H1 (cell line): ENCODE measurements around the gene SEPTIN2. TPM values are rescaled to one million over a fixed set of nuclear protein-coding genes. Genes with fewer than 3 reads are reported as not detected.

ENCODE experiments used
- CTCF ChIA-PET: fragments of 300-600 bp; sonication (Branson Sonifier 250); formaldehyde crosslinking; loops from one replicate; lab custom pipeline; 2021; ENCODE audit not compliant: partially characterized antibody; lab: Charles Lee
- POLR2A ChIA-PET: fragments of 300-600 bp; sonication (Branson Sonifier 250); formaldehyde crosslinking; loops from one replicate; lab custom pipeline; 2021; ENCODE audit warnings: inconsistent platforms; ENCODE audit not compliant: partially characterized antibody; lab: Charles Lee
- DNase-seq, 2 experiments: peaks; one replicate each; pipeline versions ENCODE4 v3.0.0 to v3.0.0-alpha.2; 2010 to 2022; ENCODE audit warnings: low spot score in 2 of 2, low read depth in 1 of 2, mixed read lengths in 1 of 2
- FAIRE-seq: peaks from 2 replicates; lab custom pipeline; 2011; peaks lifted over from hg19 to GRCh38; lab: Jason Lieb, UNC
- H2AFZ ChIP-seq: 2 replicates; pipeline ENCODE4 v1.8.1; 2012; ENCODE audit warnings: low read length, inconsistent platforms
- H2AK5ac ChIP-seq: 2 replicates; pipeline ENCODE4 v1.6.1; 2013; ENCODE audit warnings: low read depth, low read length
- H2BK120ac ChIP-seq: replicated peaks from 2 replicates; pipeline ENCODE3; 2013; ENCODE audit warnings: low read depth, low read length, inconsistent platforms
- H2BK12ac ChIP-seq: 2 replicates; pipeline ENCODE4 v1.6.1; 2013; ENCODE audit warnings: low read depth, low read length
- H2BK15ac ChIP-seq: 2 replicates; pipeline ENCODE4 v1.6.1; 2013; ENCODE audit warnings: low read length
- H2BK20ac ChIP-seq: 2 replicates; pipeline ENCODE4 v1.6.1; 2013; ENCODE audit warnings: low read length
- H2BK5ac ChIP-seq: 2 replicates; pipeline ENCODE4 v1.6.1; 2013; ENCODE audit warnings: low read depth, low read length
- H3K14ac ChIP-seq: 2 replicates; pipeline ENCODE4 v1.6.1; 2013; ENCODE audit warnings: inconsistent platforms; ENCODE audit not compliant: insufficient read length
- H3K18ac ChIP-seq: 2 replicates; pipeline ENCODE4 v1.6.1; 2013; ENCODE audit warnings: low read length; ENCODE audit errors: extremely low read depth
- H3K23ac ChIP-seq: 2 replicates; pipeline ENCODE4 v1.6.1; 2013; ENCODE audit warnings: inconsistent platforms; ENCODE audit not compliant: insufficient read length
- H3K23me2 ChIP-seq: 2 replicates; pipeline ENCODE4 v1.6.1; 2013; ENCODE audit warnings: low read depth, low read length
- H3K27ac ChIP-seq: 2 replicates; pipeline ENCODE4 v1.6.1; 2011; ENCODE audit warnings: low read depth, low read length, inconsistent platforms
- H3K27me3 ChIP-seq, 4 experiments: replicated peaks in 1 of 4; 1 replicate in 1 of 4; 2 replicates in 3 of 4; pipeline versions ENCODE4 v1.6.1 to v1.8.1; 2011 to 2013; ENCODE audit warnings: low read length in 3 of 4, mild to moderate bottlenecking in 3 of 4, inconsistent platforms in 2 of 4, mixed read lengths in 2 of 4, moderate library complexity in 1 of 4; ENCODE audit not compliant: control insufficient read depth in 3 of 4, insufficient read depth in 3 of 4; ENCODE audit errors: extremely low read depth in 1 of 4
- H3K36me3 ChIP-seq, 4 experiments: 2 replicates each; pipeline versions ENCODE4 v1.6.1 to v1.8.1; 2011 to 2013; ENCODE audit warnings: mild to moderate bottlenecking in 4 of 4, low read length in 3 of 4, moderate library complexity in 2 of 4, control low read depth in 1 of 4, inconsistent platforms in 1 of 4; ENCODE audit not compliant: insufficient read depth in 4 of 4, control insufficient read depth in 2 of 4
- H3K4ac ChIP-seq: replicated peaks from 2 replicates; pipeline ENCODE3; 2013; ENCODE audit warnings: low read length, low read depth, mixed read lengths, inconsistent platforms; ENCODE audit not compliant: insufficient read length
- H3K4me1 ChIP-seq, 4 experiments: replicated peaks in 1 of 4; 1 replicate in 1 of 4; 2 replicates in 3 of 4; pipeline versions ENCODE4 v1.6.1 to v1.8.1; 2011 to 2013; ENCODE audit warnings: low read length in 3 of 4, inconsistent platforms in 2 of 4, mixed read lengths in 1 of 4; ENCODE audit not compliant: insufficient read depth in 4 of 4, control insufficient read depth in 3 of 4
- H3K4me2 ChIP-seq, 2 experiments: 2 replicates each; pipeline versions ENCODE4 v1.6.1 to v1.8.1; 2011 to 2013; ENCODE audit warnings: low read depth in 2 of 2, low read length in 2 of 2, control low read depth in 1 of 2, inconsistent platforms in 1 of 2, mild to moderate bottlenecking in 1 of 2; ENCODE audit not compliant: insufficient read depth in 1 of 2
- H3K4me3 ChIP-seq, 4 experiments: fragments of 200-600, 300-600 bp in 1 of 4; sonication (generic), shearing (Covaris generic), sonication (Bioruptor Twin) in 1 of 4; 2 replicates each; pipeline versions ENCODE4 v1.5.1 to v1.8.1; 2011 to 2016; ENCODE audit warnings: low read length in 4 of 4, low read depth in 3 of 4, control low read depth in 2 of 4, inconsistent platforms in 2 of 4, mild to moderate bottlenecking in 2 of 4, mixed read lengths in 1 of 4, moderate library complexity in 1 of 4; ENCODE audit not compliant: insufficient read depth in 2 of 4; ENCODE audit errors: extremely low read depth in 1 of 4
- H3K56ac ChIP-seq: replicated peaks from 2 replicates; pipeline ENCODE3; 2013; ENCODE audit warnings: low read depth, mild to moderate bottlenecking, mixed read lengths, low read length, inconsistent platforms; ENCODE audit not compliant: insufficient read length
- H3K79me1 ChIP-seq: 2 replicates; pipeline ENCODE4 v1.6.1; 2013; ENCODE audit warnings: low read depth, low read length, control low read depth
- H3K79me2 ChIP-seq, 2 experiments: 2 replicates each; pipeline versions ENCODE4 v1.6.1 to v1.8.1; 2012 to 2013; ENCODE audit warnings: low read length in 2 of 2, mild to moderate bottlenecking in 2 of 2, inconsistent platforms in 1 of 2; ENCODE audit not compliant: insufficient read depth in 2 of 2, control insufficient read depth in 1 of 2
- H3K9ac ChIP-seq, 4 experiments: replicated peaks in 1 of 4; 1 replicate in 1 of 4; 2 replicates in 3 of 4; pipeline versions ENCODE4 v1.6.1 to v1.8.1; 2011 to 2013; ENCODE audit warnings: low read depth in 3 of 4, low read length in 3 of 4, control low read depth in 2 of 4, mild to moderate bottlenecking in 2 of 4, moderate library complexity in 2 of 4, inconsistent platforms in 1 of 4; ENCODE audit errors: extremely low read depth in 1 of 4
- H3K9me3 ChIP-seq, 2 experiments: 2 replicates each; pipeline versions ENCODE4 v1.6.1 to v1.8.1; 2012 to 2013; ENCODE audit warnings: mild to moderate bottlenecking in 2 of 2, moderate library complexity in 2 of 2, control low read depth in 1 of 2, inconsistent platforms in 1 of 2, low read depth in 1 of 2, low read length in 1 of 2, mixed read lengths in 1 of 2; ENCODE audit not compliant: insufficient read depth in 2 of 2
- H4K20me1 ChIP-seq, 2 experiments: replicated peaks in 1 of 2; 2 replicates each; pipeline versions ENCODE3 to v1.8.1; 2011 to 2013; ENCODE audit warnings: inconsistent platforms in 2 of 2, low read length in 2 of 2, mild to moderate bottlenecking in 1 of 2; ENCODE audit not compliant: insufficient read depth in 2 of 2, control insufficient read depth in 1 of 2
- H4K5ac ChIP-seq: 2 replicates; pipeline ENCODE4 v1.6.1; 2013; ENCODE audit warnings: low read length, low read depth, mixed read lengths, inconsistent platforms; ENCODE audit not compliant: insufficient read length
- H4K8ac ChIP-seq: 2 replicates; pipeline ENCODE4 v1.8.0; 2013; ENCODE audit warnings: mild to moderate bottlenecking, moderate library complexity, low read length, inconsistent platforms; ENCODE audit not compliant: insufficient read depth; ENCODE audit errors: extremely low read depth
- H4K91ac ChIP-seq: replicated peaks from 2 replicates; pipeline ENCODE3; 2013; ENCODE audit warnings: low read length, mixed read lengths, inconsistent platforms; ENCODE audit not compliant: insufficient read length
- BACH1 ChIP-seq: IDR thresholded peaks from 2 replicates; pipeline ENCODE4 v1.6.1; 2012; ENCODE audit warnings: low read length, improper control_type of control experiment
- CHD1 ChIP-seq: IDR thresholded peaks from 2 replicates; pipeline ENCODE4 v1.6.1; 2012; ENCODE audit warnings: low read depth, low read length, improper control_type of control experiment
- CREB1 ChIP-seq: IDR thresholded peaks from 2 replicates; pipeline ENCODE4 v1.6.1; 2012; ENCODE audit warnings: inconsistent platforms
- KDM4A ChIP-seq: IDR thresholded peaks from one replicate; pipeline ENCODE4 v1.7.1; 2012; ENCODE audit warnings: low read depth, mild to moderate bottlenecking, moderate library complexity, low read length, inconsistent platforms; ENCODE audit not compliant: severe bottlenecking
- KDM5A ChIP-seq: fragments of 200-600 bp; IDR thresholded peaks from 2 replicates; pipeline ENCODE4 v1.7.1; 2012; ENCODE audit warnings: mild to moderate bottlenecking, low read length, inconsistent platforms, mixed read lengths
- SP4 ChIP-seq: IDR thresholded peaks from 2 replicates; pipeline ENCODE4 v1.6.1; 2012; ENCODE audit warnings: low read length, inconsistent platforms
- TBP ChIP-seq: IDR thresholded peaks from 2 replicates; pipeline ENCODE4 v1.6.1; 2011; ENCODE audit warnings: low read depth, low read length, improper control_type of control experiment
- WGBS, 2 experiments: shearing (Covaris generic) in 1 of 2; methylation state at CpG; one replicate each; pipeline versions ENCODE4 v1.1.6 to v1.1.7; 2013 to 2015; ENCODE audit warnings: low lambda C conversion rate in 2 of 2, mixed read lengths in 2 of 2, inconsistent platforms in 1 of 2, low coverage in 1 of 2, missing lambda C conversion rate in 1 of 2; ENCODE audit not compliant: insufficient replicate concordance in 2 of 2, insufficient coverage in 1 of 2, insufficient read length in 1 of 2; ENCODE audit errors: extremely low coverage in 1 of 2, missing lambda C conversion rate in 1 of 2; 5-methylcytosine and 5-hydroxymethylcytosine counted together
- polyA plus RNA-seq, 7 experiments: library from polyadenylated mRNA; depleted of rRNA in 3 of 7; stranded (reverse) in 5 of 7; unstranded in 2 of 7; fragments of >200 nt in 5 of 7; fragments of 200-250 nt in 2 of 7; gene quantifications; 1 replicate in 5 of 7; 2 replicates in 1 of 7; 4 replicates in 1 of 7; pipeline versions ENCODE4 v1.2.1 to v1.2.3, GENCODE V29; 2011 to 2013; ENCODE audit warnings: missing spikeins in 2 of 7, mixed read lengths in 2 of 7
- total RNA-seq: library from RNA; stranded (reverse); fragmentation: NEBNext Ultra II Directional; extraction: Animal tissue kit (Norgen Biotek cat#: 25700); gene quantifications from 2 replicates; pipeline ENCODE4 v1.2.1, GENCODE V29; 2021

The SEPTIN2 gene
- total and polyA plus RNA-seq, 2 of the 8 experiments (the other 6 are each of a cell fraction or from before 2014, with no cell fraction given), result 392 to 650 TPM

- CTCF ChIA-PET, result no interaction called here
These were observed 25.0 kb downstream of the SEPTIN2 start for GRCh38 chr2:241340631-241341163.

More at GRCh38 chr2:241340631-241341163, 25.0 kb downstream of the SEPTIN2 start:
- Histone ChIP-seq H3K56ac (no peak overlapping the region), H3K14ac (no peak overlapping the region), H3K79me1 (no peaks in the 10 kb centered on the region; the same call in 1 of the 2 replicates)
- FAIRE-seq, result no peak
- TF ChIP-seq KDM5A (no peak), BACH1 (no peak), CREB1 (no peak), TBP (no peak), KDM4A (no peak), CHD1 (no peak), SP4 (no peak)
- TF ChIP-seq, all 59 proteins: peak for 0
- no peak overlapping the region for H3K4me2 ChIP-seq
- no peak overlapping the region for H3K4me3 ChIP-seq
- no peaks in the 10 kb centered on the region for H3K4me1 ChIP-seq
- H2BK20ac ChIP-seq, result no peak overlapping the region
- peaks cover 0 to 10% of the 10 kb centered on the region in 2 experiments; a peak in 2 of 4 replicates for H3K79me2 ChIP-seq
- no peaks in the 10 kb centered on the region for H3K9me3 ChIP-seq
- no peak overlapping the region for H2AK5ac ChIP-seq
- H2AFZ ChIP-seq, result no peak overlapping the region
- H3K4ac ChIP-seq, result no peak overlapping the region
- H2BK15ac ChIP-seq, result no peak overlapping the region
- no peak overlapping the region for H2BK12ac ChIP-seq
- no peak overlapping the region for H3K18ac ChIP-seq
- H2BK5ac ChIP-seq, result no peak overlapping the region
- H3K27me3 ChIP-seq, result no peaks in the 10 kb centered on the region
- WGBS, 2 experiments, result 96% methylated on average over 3 of the region's 3 CpGs; no CpG with 5 or more reads in 1 of the 2 experiments
- no peak overlapping the region for H4K5ac ChIP-seq
- H3K36me3 ChIP-seq, result peaks cover 31 to 94% (median 61%) of the 10 kb centered on the region in 4 experiments
- no peak for DNase-seq
- no peaks in the 10 kb centered on the region for H3K23me2 ChIP-seq
- no peak overlapping the region for H4K8ac ChIP-seq
- H3K9ac ChIP-seq, result no peak overlapping the region
- no peak overlapping the region for H4K91ac ChIP-seq
- H2BK120ac ChIP-seq, result no peak overlapping the region
- H3K23ac ChIP-seq, result no peak overlapping the region
- H3K27ac ChIP-seq, result no peak overlapping the region
- POLR2A ChIA-PET, result no interaction called here
- peaks cover 0 to 8% of the 10 kb centered on the region in 2 experiments for H4K20me1 ChIP-seq
